Activated CD4-positive, alpha-beta T cell treated with anti-CD3 and anti-CD28 coated beads for 24 hours (primary cell): ENCODE data around the gene OPA1.

ENCODE experiments used
- DNase-seq, 2 donors: peaks; one replicate each; pipeline ENCODE4 v3.0.0-alpha.2; 2020; ENCODE audit warnings: low read depth in 2 of 2

The OPA1 gene

GRCh38 chr3:193592841-193593667 is at the start of gene OPA1:
Gene OPA1, plus strand, starts transcription at chr3:193593208. Its CDS starts 170 bp downstream, at chr3:193593378.
- peak; percentile 84 to 88 for DNase-seq

DNA sequence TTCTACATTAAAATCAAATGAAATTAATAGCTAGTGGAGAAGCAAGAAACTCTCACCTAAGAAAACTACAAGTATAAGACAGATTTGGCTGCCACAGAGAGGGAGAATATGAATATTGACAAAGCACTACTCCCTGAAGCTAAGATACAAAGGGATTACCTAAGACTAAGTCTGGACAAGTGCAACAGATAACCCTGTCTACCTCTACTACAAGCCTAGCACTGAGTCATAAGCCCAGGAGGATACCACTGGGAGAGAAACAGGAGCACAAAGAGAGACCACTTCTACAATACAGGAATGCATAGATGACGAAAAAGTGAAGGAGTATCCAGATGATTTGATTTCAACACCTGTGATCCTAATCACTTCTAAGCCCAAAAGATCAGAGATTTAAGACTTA is 48.7 kb upstream of the OPA1 start:
- DNase-seq: no peak

GRCh38 chr3:193545304-193545703 is 47.7 kb upstream of the OPA1 start:
- no peak for DNase-seq

- DNase-seq: no peak
These were observed 46.9 kb upstream of the OPA1 start for GRCh38 chr3:193546129-193546528.

GRCh38 chr3:193548406-193548805 is 44.6 kb upstream of the OPA1 start:
- no peak for DNase-seq

- no peak for DNase-seq
These were observed 40.1 kb upstream of the OPA1 start for GRCh38 chr3:193552923-193553322.

DNA sequence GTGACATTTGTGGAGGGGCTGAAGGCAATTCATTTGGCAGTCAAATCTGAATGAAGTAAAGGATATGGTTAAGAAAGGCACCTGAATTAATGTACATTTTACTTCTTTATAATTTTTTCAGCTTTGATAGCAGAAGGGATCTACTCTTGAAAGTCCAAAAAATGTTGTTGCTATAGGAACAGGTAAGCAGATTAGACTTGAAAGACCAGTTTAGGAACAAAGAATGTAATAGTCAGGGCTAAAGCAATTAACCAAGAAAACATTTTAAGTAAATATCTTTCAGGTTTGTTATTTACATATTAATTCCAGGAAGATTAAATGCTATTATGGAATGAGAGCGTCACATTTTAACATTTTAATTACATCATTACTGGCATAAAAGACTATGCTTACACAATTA is 39.4 kb upstream of the OPA1 start:
- no peak for DNase-seq

DNA sequence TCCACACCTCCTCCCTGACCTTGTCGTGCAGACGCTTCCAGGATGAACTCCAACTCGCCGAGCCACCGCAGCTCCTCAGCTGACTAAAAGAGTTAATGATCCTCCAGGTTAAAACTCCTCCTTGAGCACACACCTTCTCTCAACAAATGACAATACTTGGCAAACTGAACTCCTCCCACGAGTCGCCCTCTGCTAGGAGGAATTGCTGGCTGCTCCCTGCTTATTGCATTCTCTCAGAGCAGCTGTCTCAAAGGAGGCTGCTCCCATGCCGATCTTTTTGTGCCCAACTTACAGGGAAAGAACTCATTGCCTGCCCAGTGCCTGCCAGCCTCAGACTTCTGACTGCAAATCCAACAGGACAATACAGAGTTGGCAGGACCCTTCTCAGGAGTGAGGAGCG is 38.2 kb upstream of the OPA1 start, which contains the start of gene ATP13A4:
ATP13A4 (minus strand) TSS at position 85 of the 400 bp plus-strand sequence. CDS start 96 bp downstream, outside the sequence.
- DNase-seq: no peak

GRCh38 chr3:193556841-193557240 is 36.2 kb upstream of the OPA1 start:
- no peak for DNase-seq

GRCh38 chr3:193559100-193559499 is 33.9 kb upstream of the OPA1 start:
- no peak for DNase-seq

- DNase-seq: no peak
These were observed 32.9 kb upstream of the OPA1 start for GRCh38 chr3:193560091-193560490.

DNA sequence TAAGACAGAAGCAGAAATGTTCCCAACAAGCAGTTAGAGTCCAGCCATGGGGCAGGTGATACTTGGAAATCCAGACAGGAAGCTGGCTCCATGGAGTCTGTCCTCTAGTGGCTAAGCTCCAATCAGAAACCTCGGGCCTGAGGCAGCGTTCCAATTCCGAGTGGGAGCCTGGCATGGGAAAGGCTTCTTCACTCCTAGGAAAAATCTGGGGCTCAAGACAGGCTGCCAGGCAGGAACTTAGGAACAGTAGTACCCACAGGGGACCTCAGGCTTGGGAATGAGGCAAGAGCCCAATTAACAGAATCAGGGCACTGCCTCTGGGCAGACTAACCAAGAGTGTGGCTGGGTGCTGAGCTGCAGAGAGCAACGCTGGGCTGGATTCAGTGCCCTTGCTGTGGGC is 32.1 kb upstream of the OPA1 start:
- DNase-seq: no peak

GRCh38 chr3:193563426-193563825 is 29.6 kb upstream of the OPA1 start:
- no peak for DNase-seq

DNA sequence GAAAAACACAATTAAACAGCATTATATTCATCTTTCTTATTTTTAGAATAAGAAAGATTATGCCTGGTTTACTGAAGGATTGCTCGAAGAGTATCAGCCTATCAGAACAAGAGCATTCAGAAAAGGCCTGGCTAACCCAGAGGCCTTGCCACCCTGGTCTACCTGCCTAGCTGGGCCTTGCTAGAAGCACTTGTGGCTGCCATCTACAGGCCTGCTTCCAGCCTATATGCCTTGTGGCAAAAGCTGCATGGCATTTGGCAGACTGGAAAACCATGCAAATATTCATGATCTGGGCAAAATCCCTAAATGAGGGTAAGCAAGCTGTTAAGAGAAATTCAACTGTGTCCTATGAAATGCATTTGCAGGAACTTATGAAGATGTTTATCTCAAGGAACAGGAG is 29.0 kb upstream of the OPA1 start:
- no peak for DNase-seq

GRCh38 chr3:193569119-193569518 is 23.9 kb upstream of the OPA1 start:
- no peak for DNase-seq

- peak; percentile 10 to 44 for DNase-seq
These were observed 20.5 kb upstream of the OPA1 start for GRCh38 chr3:193572426-193572908.

- DNase-seq: no peak
These were observed 19.4 kb upstream of the OPA1 start for GRCh38 chr3:193573403-193574191.

DNA sequence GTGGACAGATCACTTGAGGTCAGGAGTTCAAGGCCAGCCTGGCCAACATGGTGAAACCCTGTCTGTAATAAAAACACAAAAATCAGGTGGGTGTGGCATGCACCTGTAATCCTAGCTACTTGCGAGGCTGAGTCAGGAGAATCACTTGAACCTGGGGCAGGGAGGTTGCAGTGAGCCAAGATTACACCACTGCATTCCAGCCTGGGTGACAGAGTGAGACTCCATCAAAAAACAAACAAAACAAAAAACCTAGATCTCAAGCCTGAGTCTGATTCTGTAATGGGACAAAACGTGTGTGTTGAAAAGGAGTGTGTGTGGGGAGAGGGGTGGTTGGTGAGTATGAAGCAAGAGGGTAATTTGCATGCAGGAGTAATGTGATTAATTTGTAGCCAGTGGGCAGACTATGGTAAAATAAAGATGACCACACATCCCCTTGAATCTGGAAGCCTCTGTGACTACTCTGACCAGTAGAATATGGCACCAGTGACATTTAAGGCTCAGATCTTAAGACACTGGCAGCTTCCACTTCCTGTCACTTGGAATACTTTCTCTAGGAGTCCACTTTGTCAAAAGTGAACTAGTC is 18.4 kb upstream of the OPA1 start:
- no peak for DNase-seq

DNA sequence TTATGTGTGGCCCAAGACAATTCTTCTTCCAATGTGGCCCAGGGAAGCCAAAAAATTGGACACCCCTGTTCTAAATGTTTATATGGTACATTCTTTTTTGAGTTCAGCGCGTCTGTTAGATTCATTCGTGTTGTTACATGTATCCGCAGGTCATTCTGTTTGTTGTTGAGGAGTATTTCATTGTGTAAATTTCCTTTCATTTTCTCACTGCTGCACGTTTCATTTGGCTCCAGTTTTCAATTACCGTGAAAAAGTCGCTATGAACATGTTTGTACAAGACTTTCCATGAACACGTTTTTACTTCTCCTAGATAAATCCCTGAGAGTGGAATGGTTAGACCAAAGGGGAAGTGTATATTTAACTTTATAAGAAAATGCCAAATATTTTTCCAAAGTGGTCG is 7.5 kb upstream of the OPA1 start:
- no peak for DNase-seq

DNA sequence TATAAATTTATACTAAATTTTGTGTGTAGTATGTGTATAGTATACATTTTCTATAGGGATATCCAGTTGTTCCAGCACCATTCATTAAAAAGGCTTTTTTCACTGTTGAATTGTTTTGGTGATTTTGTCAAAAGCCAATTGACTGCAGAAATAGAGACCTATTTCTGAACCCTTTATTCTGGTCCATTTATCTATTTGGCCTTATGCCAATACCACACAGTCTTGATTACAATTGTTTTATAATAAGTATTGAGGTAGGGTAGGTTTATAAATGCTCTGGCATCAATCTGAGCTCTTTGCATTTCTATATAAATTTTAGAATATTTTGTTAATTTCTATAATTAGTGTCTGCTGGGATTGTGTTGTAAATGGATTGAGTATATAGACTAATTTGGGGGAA is 6.5 kb upstream of the OPA1 start:
- no peak for DNase-seq

- DNase-seq: no peak
These were observed 3.9 kb upstream of the OPA1 start for GRCh38 chr3:193589129-193589528.

GRCh38 chr3:193589616-193590015 is 3.4 kb upstream of the OPA1 start:
- DNase-seq: no peak
